Peyer's patch (tissue), 4 donors: ENCODE measurements around the gene MYO15A.

Experiments
- CTCF ChIP-seq, 6 experiments: fragments of 450-650 bp in 4 of 6; fragments of 200-600 bp in 2 of 6; sonication (generic) in 1 of 6; IDR thresholded peaks; one replicate each; pipeline ENCODE4 v1.5.1; 2017 to 2019; ENCODE audit warnings: antibody characterized with exemption in 6 of 6, mild to moderate bottlenecking in 3 of 6, moderate library complexity in 1 of 6
- POLR2A ChIP-seq, 2 donors: fragments of 450-650 bp; IDR thresholded peaks; one replicate each; pipeline ENCODE4 v1.5.1; 2017; ENCODE audit warnings: antibody characterized with exemption in 2 of 2, mild to moderate bottlenecking in 2 of 2, moderate library complexity in 2 of 2

- TF ChIP-seq CTCF (IDR thresholded peaks at IDR 0.05): peak; percentile 76 to 92 (median 86)
- no peak for TF ChIP-seq POLR2A (IDR thresholded peaks at IDR 0.05)
Observed at GRCh38 chr17:18217412-18218015, 109.0 kb downstream of the MYO15A start.
